GM21390 (cell line): ENCODE data around the gene CTNS.
"Not testable (repeated sequence)": the region's sequence is repeated elsewhere in the genome, so short reads cannot be mapped to it uniquely, and the experiment has no call there.

Experiments used
- ATAC-seq: cut with Tn5 transposase; IDR thresholded peaks from one replicate; pipeline ENCODE4 v1.9.1; 2021; ENCODE audit not compliant: unreplicated experiment

Gene CTNS

GRCh38 chr17:3681565-3681964, 45.0 kb downstream of the CTNS start:
- ATAC-seq, result no peak

GRCh38 chr17:3682033-3682432, 45.5 kb downstream of the CTNS start:
- ATAC-seq, result no peak

- no peak for ATAC-seq
Measured at GRCh38 chr17:3683054-3683511, 46.5 kb downstream of the CTNS start.

GRCh38 chr17:3685174-3685573, 48.6 kb downstream of the CTNS start:
- ATAC-seq, result no peak

GRCh38 chr17:3688027-3688553, 51.5 kb downstream of the CTNS start:
- no peak for ATAC-seq

- no peak for ATAC-seq
Measured at GRCh38 chr17:3688852-3689261, 52.3 kb downstream of the CTNS start.

GRCh38 chr17:3689262-3690093, 52.9 kb downstream of the CTNS start:
- no peak for ATAC-seq

- no peak for ATAC-seq
Measured at GRCh38 chr17:3690094-3690715, 53.6 kb downstream of the CTNS start.

- ATAC-seq, result no peak
Measured at GRCh38 chr17:3691617-3692067, 55.1 kb downstream of the CTNS start.

GRCh38 chr17:3692346-3692745, 55.8 kb downstream of the CTNS start:
- no peak for ATAC-seq

GRCh38 chr17:3693141-3693540, 56.6 kb downstream of the CTNS start:
- no peak for ATAC-seq

- peak; percentile 44 for ATAC-seq
Measured at GRCh38 chr17:3693829-3694231, 57.3 kb downstream of the CTNS start.

GRCh38 chr17:3695129-3695722, 58.7 kb downstream of the CTNS start:
- no peak for ATAC-seq

- ATAC-seq, result no peak
Measured at GRCh38 chr17:3695723-3696411, 59.3 kb downstream of the CTNS start, which contains the start of gene P2RX5. Gene P2RX5 (minus strand): TSS chr17:3696155. CDS start chr17:3696005, 150 bp downstream.

- ATAC-seq, result no peak
Measured at GRCh38 chr17:3697103-3697476, 60.5 kb downstream of the CTNS start.

GRCh38 chr17:3698139-3698538, 61.6 kb downstream of the CTNS start:
- ATAC-seq, result no peak

GRCh38 chr17:3699951-3700350, 63.4 kb downstream of the CTNS start:
- ATAC-seq, result no peak

GRCh38 chr17:3702041-3702539, 65.5 kb downstream of the CTNS start:
- not testable (repeated sequence) for ATAC-seq

- ATAC-seq, result no peak
Measured at GRCh38 chr17:3704931-3705717, 68.6 kb downstream of the CTNS start.

GRCh38 chr17:3705718-3705984, 69.1 kb downstream of the CTNS start:
- not testable (repeated sequence) for ATAC-seq
